IMR-90 (cell line): ENCODE data around the gene TMEM14B. TPM values are rescaled to one million over a fixed set of nuclear protein-coding genes. Genes with fewer than 3 reads are reported as not detected.
A peak's percentile ranks its signal among the peaks of the same experiment; 100 is the strongest.

Experiments
- ATAC-seq: fragments of 200-7000 bp; cut with Tn5 transposase; 2 replicates; pipeline ENCODE4 v1.9.1; 2020; ENCODE audit warnings: low read depth, mild to moderate bottlenecking, moderate library complexity
- BruUV-seq: library from RNA; stranded (reverse); fragments of 400-500 nt; replicated peaks from 2 replicates; lab custom pipeline; 2021; lab: Mats Ljungman, UMichigan
- CTCF ChIA-PET: fragments of 300-600 bp; formaldehyde crosslinking; extraction: SDS; loops from one replicate; lab custom pipeline; 2021; ENCODE audit warnings: antibody characterized with exemption; lab: Yijun Ruan, JAX
- POLR2A ChIA-PET: fragments of 300-600 bp; sonication (Branson Sonifier 250); formaldehyde crosslinking; loops from one replicate; lab custom pipeline; 2022; ENCODE audit warnings: antibody characterized with exemption; ENCODE audit not compliant: unreplicated experiment; lab: Charles Lee
- DNase-seq: peaks from one replicate; pipeline ENCODE4 v3.0.0; 2013
- H2AFZ ChIP-seq: replicated peaks from 2 replicates; pipeline ENCODE3; 2013; ENCODE audit warnings: low read length, mild to moderate bottlenecking; ENCODE audit not compliant: poor library complexity
- H2AK5ac ChIP-seq: 2 replicates; pipeline ENCODE4 v1.6.1; 2013; ENCODE audit warnings: low read depth, low read length, inconsistent platforms
- H2AK9ac ChIP-seq: replicated peaks from 2 replicates; pipeline ENCODE3; 2013; ENCODE audit warnings: mild to moderate bottlenecking, low read depth, low read length, moderate library complexity; ENCODE audit not compliant: poor library complexity
- H2BK120ac ChIP-seq: 2 replicates; pipeline ENCODE4 v1.6.1; 2013; ENCODE audit warnings: low read depth, low read length, inconsistent platforms
- H2BK15ac ChIP-seq: 3 replicates; pipeline ENCODE4 v1.6.1; 2013; ENCODE audit warnings: low read depth, low read length, inconsistent platforms
- H2BK20ac ChIP-seq: 2 replicates; pipeline ENCODE4 v1.6.1; 2013; ENCODE audit warnings: low read depth, mild to moderate bottlenecking, inconsistent platforms, low read length, moderate library complexity
- H2BK5ac ChIP-seq: 2 replicates; pipeline ENCODE4 v1.6.1; 2013; ENCODE audit warnings: mild to moderate bottlenecking, low read depth, low read length, inconsistent platforms; ENCODE audit not compliant: poor library complexity, severe bottlenecking
- H3K14ac ChIP-seq: replicated peaks from 2 replicates; pipeline ENCODE4 v1.6.1; 2013; ENCODE audit warnings: low read depth, low read length, inconsistent platforms
- H3K18ac ChIP-seq: 2 replicates; pipeline ENCODE4 v1.6.1; 2013; ENCODE audit warnings: low read depth, low read length, control low read depth
- H3K23ac ChIP-seq: 2 replicates; pipeline ENCODE4 v1.6.1; 2013; ENCODE audit warnings: low read depth, low read length, inconsistent platforms
- H3K27ac ChIP-seq: 2 replicates; pipeline ENCODE4 v1.5.1; 2013; ENCODE audit warnings: mild to moderate bottlenecking, control low read depth, low read length; ENCODE audit not compliant: insufficient read depth
- H3K27me3 ChIP-seq: 2 replicates; pipeline ENCODE4 v1.6.1; 2013; ENCODE audit warnings: low read length; ENCODE audit not compliant: control insufficient read depth, insufficient read depth
- H3K36me3 ChIP-seq: 2 replicates; pipeline ENCODE4 v1.6.1; 2013; ENCODE audit warnings: low read length, mixed read lengths; ENCODE audit not compliant: control insufficient read depth, insufficient read depth
- H3K4ac ChIP-seq: 2 replicates; pipeline ENCODE4 v1.6.1; 2013; ENCODE audit warnings: low read depth, low read length, inconsistent platforms
- H3K4me1 ChIP-seq: 2 replicates; pipeline ENCODE4 v1.6.1; 2013; ENCODE audit warnings: low read length, mixed read lengths; ENCODE audit not compliant: control insufficient read depth, insufficient read depth
- H3K4me2 ChIP-seq: 2 replicates; pipeline ENCODE4 v1.6.1; 2013; ENCODE audit warnings: low read depth, mild to moderate bottlenecking, control low read depth, low read length, moderate library complexity
- H3K4me3 ChIP-seq: 2 replicates; pipeline ENCODE4 v1.5.1; 2013; ENCODE audit warnings: low read depth, mild to moderate bottlenecking, control low read depth, low read length, moderate library complexity; ENCODE audit not compliant: insufficient read depth
- H3K56ac ChIP-seq: 2 replicates; pipeline ENCODE4 v1.6.1; 2013; ENCODE audit warnings: low read length, inconsistent platforms; ENCODE audit not compliant: insufficient read depth; ENCODE audit errors: extremely low read depth
- H3K79me1 ChIP-seq, 2 experiments: 2 replicates each; pipeline ENCODE4 v1.6.1; 2013; ENCODE audit warnings: low read length in 2 of 2, inconsistent platforms in 1 of 2, low read depth in 1 of 2
- H3K9ac ChIP-seq: 2 replicates; pipeline ENCODE4 v1.6.1; 2013; ENCODE audit warnings: low read depth, low read length, control low read depth
- H3K9me1 ChIP-seq: 2 replicates; pipeline ENCODE4 v1.6.1; 2013; ENCODE audit warnings: low read length, inconsistent platforms; ENCODE audit not compliant: insufficient read depth
- H3K9me3 ChIP-seq: 2 replicates; pipeline ENCODE4 v1.6.1; 2013; ENCODE audit warnings: low read length; ENCODE audit not compliant: control insufficient read depth, insufficient read depth
- H4K20me1 ChIP-seq: 2 replicates; pipeline ENCODE4 v1.6.1; 2013; ENCODE audit warnings: low read length, inconsistent platforms; ENCODE audit not compliant: insufficient read depth
- H4K5ac ChIP-seq: 2 replicates; pipeline ENCODE4 v1.6.1; 2013; ENCODE audit warnings: mild to moderate bottlenecking, low read depth, low read length, control low read depth
- H4K8ac ChIP-seq, 2 experiments: 2 replicates each; pipeline ENCODE4 v1.6.1; 2013; ENCODE audit warnings: low read depth in 2 of 2, low read length in 2 of 2, control low read depth in 1 of 2, inconsistent platforms in 1 of 2
- H4K91ac ChIP-seq: 2 replicates; pipeline ENCODE4 v1.6.1; 2013; ENCODE audit warnings: low read depth, low read length, inconsistent platforms; ENCODE audit not compliant: insufficient read depth
- MAFK ChIP-seq: IDR thresholded peaks from 2 replicates; pipeline ENCODE4 v1.6.1; 2012; ENCODE audit warnings: low read depth, low read length, improper control_type of control experiment
- WGBS, 2 experiments: methylation state at CpG; one replicate each; pipeline versions ENCODE4 v1.1.5 to v1.1.7; 2013; ENCODE audit warnings: missing lambda C conversion rate in 2 of 2; ENCODE audit not compliant: insufficient read length in 1 of 2; ENCODE audit errors: extremely low coverage in 2 of 2; 5-methylcytosine and 5-hydroxymethylcytosine counted together
- dilution Hi-C: fragments of 300-500 bp; cut with HindIII; formaldehyde crosslinking; loops from one replicate; pipeline ENCODE4 v1.14.3; 2018; ENCODE audit warnings: low sequenced_read_pairs; ENCODE audit not compliant: unreplicated experiment
- in situ Hi-C: fragments of 300-500 bp; cut with MboI; formaldehyde crosslinking; loops from 3 replicates; pipeline ENCODE4 v1.14.3; 2019; ENCODE audit warnings: low sequenced_read_pairs, inconsistent platforms, mixed read lengths
- intact Hi-C: fragments of 100-400 bp; cut with micrococcal nuclease; formaldehyde crosslinking; loops from 2 replicates; pipeline ENCODE4 v1.10.0; 2022
- polyA plus RNA-seq, 3 experiments: library from polyadenylated mRNA; depleted of rRNA; stranded (reverse); fragments of >200 nt; gene quantifications; 2 replicates each; pipeline ENCODE4 v1.2.3, GENCODE V29; 2012; ENCODE audit warnings: low replicate concordance in 1 of 3
- total RNA-seq: library from RNA; depleted of rRNA; stranded (reverse); fragments of >200 nt; gene quantifications from 2 replicates; pipeline ENCODE4 v1.2.3, GENCODE V29; 2012
- TF ChIP-seq, protein P1 (sequence below): conservative IDR thresholded peaks from 2 replicates; pipeline ENCODE4 v1.5.1; 2012; ENCODE audit warnings: mild to moderate bottlenecking, low read depth, low read length, improper control_type of control experiment

TMEM14B gene
- total and polyA plus RNA-seq, 2 of the 4 experiments (the other 2 are of a cell fraction): 66.5 to 81.4 TPM

DNA sequence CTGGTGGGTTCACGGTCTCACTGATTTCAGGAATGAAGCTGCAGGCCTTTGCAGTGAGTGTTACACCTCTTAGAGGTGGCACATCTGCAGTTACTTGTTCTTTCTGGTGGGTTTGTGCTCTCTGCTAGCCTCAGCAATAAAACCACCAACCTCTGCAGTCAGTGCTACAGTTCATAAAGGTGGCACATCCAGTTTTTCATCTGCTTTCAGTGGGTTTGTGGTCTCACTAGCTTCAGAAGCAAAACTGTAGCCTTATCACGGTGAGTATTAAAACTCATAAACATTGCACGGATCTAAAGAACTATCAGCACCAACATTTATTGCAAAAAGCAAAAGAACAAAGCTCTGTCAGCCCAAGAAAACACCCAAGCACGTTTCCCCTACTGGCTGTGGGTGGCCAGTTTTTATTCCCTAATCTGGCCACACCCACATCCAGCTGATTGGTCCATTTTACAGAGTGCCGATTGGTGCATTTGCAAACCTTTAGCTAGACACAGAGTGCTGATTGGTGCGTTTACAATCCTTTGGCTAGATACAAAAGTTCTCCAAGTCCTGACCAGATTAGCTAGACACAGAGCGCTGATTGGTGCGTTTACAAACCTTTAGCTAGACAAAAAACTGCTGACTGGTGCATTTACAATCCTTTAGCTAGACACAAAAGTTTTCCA is 28.2 kb upstream of the TMEM14B start:
- peak overlapping the region; percentile 76; the same call in 1 of the 2 replicates for H3K4me3 ChIP-seq
- peak overlapping the region; percentile 97 for H4K5ac ChIP-seq
- H3K27me3 ChIP-seq: no peaks in the 10 kb centered on the region
- peaks cover 12 to 26% of the 10 kb centered on the region in 2 experiments for H3K79me1 ChIP-seq
- TF ChIP-seq, protein P1, sequence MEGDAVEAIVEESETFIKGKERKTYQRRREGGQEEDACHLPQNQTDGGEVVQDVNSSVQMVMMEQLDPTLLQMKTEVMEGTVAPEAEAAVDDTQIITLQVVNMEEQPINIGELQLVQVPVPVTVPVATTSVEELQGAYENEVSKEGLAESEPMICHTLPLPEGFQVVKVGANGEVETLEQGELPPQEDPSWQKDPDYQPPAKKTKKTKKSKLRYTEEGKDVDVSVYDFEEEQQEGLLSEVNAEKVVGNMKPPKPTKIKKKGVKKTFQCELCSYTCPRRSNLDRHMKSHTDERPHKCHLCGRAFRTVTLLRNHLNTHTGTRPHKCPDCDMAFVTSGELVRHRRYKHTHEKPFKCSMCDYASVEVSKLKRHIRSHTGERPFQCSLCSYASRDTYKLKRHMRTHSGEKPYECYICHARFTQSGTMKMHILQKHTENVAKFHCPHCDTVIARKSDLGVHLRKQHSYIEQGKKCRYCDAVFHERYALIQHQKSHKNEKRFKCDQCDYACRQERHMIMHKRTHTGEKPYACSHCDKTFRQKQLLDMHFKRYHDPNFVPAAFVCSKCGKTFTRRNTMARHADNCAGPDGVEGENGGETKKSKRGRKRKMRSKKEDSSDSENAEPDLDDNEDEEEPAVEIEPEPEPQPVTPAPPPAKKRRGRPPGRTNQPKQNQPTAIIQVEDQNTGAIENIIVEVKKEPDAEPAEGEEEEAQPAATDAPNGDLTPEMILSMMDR: no peak
- peak; percentile 93 for TF ChIP-seq MAFK
- dilution Hi-C loops (no loop called here), in situ Hi-C loops (no loop called here), intact Hi-C loops (no loop called here)
- no TSS peak for BruUV-seq
- H3K56ac ChIP-seq: no peak overlapping the region
- no peak for DNase-seq
- no peaks in the 10 kb centered on the region; the same call in 1 of the 2 replicates for H3K36me3 ChIP-seq
- H3K4ac ChIP-seq: peak overlapping the region; percentile 82; the same call in 1 of the 2 replicates
- no peak overlapping the region for H2AK5ac ChIP-seq
- peaks cover 3% of the 10 kb centered on the region; the same call in 1 of the 2 replicates for H3K9me1 ChIP-seq
- peak overlapping the region; percentile 95; the same call in 1 of the 2 replicates for H3K18ac ChIP-seq
- H3K4me2 ChIP-seq: peak overlapping the region; percentile 78
- no peak for ATAC-seq
- peak overlapping the region; percentile 89 for H2AFZ ChIP-seq
- WGBS, 2 experiments: 100% methylated on average over 2 of the region's 8 CpGs; no CpG with 5 or more reads in 1 of the 2 experiments
- peaks cover 3% of the 10 kb centered on the region; the same call in 1 of the 2 replicates for H4K20me1 ChIP-seq
- H4K91ac ChIP-seq: peak overlapping the region; percentile 60
- POLR2A ChIA-PET: no interaction called here
- H3K9ac ChIP-seq: no peak overlapping the region
- H2BK120ac ChIP-seq: peak overlapping the region; percentile 69; the same call in 1 of the 2 replicates
- H2AK9ac ChIP-seq: no peak overlapping the region
- H3K4me1 ChIP-seq: peaks cover 8% of the 10 kb centered on the region
- H3K23ac ChIP-seq: no peak overlapping the region
- no peak overlapping the region for H3K14ac ChIP-seq
- peak overlapping the region; percentile 23; the same call in 1 of the 2 replicates for H2BK20ac ChIP-seq
- H2BK15ac ChIP-seq: no peak overlapping the region
- H4K8ac ChIP-seq: peak overlapping the region; percentile 83 to 86; a peak in 2 of 4 replicates
- H3K27ac ChIP-seq: peak overlapping the region; percentile 76; the same call in 1 of the 2 replicates
- H2BK5ac ChIP-seq: peak overlapping the region; percentile 88
- H3K9me3 ChIP-seq: peaks cover 9% of the 10 kb centered on the region
- CTCF ChIA-PET: no interaction called here
